Brain microvascular endothelial cell (primary cell): ENCODE data around the gene YPEL1.

Experiments used
- DNase-seq: peaks from one replicate; pipeline ENCODE4 v3.0.0-alpha.2; 2020
- H3K27ac ChIP-seq: fragments of 250-450 bp; sonication (Bioruptor Pico); 2 replicates; pipeline ENCODE4 v1.5.1; 2020; ENCODE audit warnings: mild to moderate bottlenecking, moderate library complexity
- H3K27me3 ChIP-seq: fragments of 250-450 bp; sonication (Bioruptor Pico); replicated peaks from 2 replicates; pipeline ENCODE4 v1.5.1; 2020; ENCODE audit warnings: mild to moderate bottlenecking
- H3K36me3 ChIP-seq: fragments of 250-450 bp; sonication (Bioruptor Pico); replicated peaks from 2 replicates; pipeline ENCODE4 v1.5.1; 2020; ENCODE audit warnings: mild to moderate bottlenecking
- H3K4me3 ChIP-seq: 2 replicates; pipeline ENCODE4 v1.5.1; 2011; ENCODE audit warnings: low read depth, mild to moderate bottlenecking, control low read depth, low read length, moderate library complexity
- CTCF ChIP-seq: IDR thresholded peaks from 2 replicates; pipeline ENCODE4 v1.5.1; 2011; ENCODE audit warnings: low read depth, mild to moderate bottlenecking, moderate library complexity, low read length, control low read depth, inconsistent platforms; ENCODE audit errors: missing control alignments
- in situ Hi-C: cut with HindIII; loops from 2 replicates; pipeline ENCODE4 v1.10.0; 2017; ENCODE audit warnings: low sequenced_read_pairs, low pct_ligation_motif_present

Gene YPEL1

GRCh38 chr22:21710156-21710555 is 25.4 kb downstream of the YPEL1 start:
- DNase-seq = no peak
- in situ Hi-C loops = loop anchor here (25.0 kb wide), 1 partner anchor 227 kb away; no protein-coding TSS in a partner anchor

GRCh38 chr22:21709688-21710087 is 25.9 kb downstream of the YPEL1 start:
- Histone ChIP-seq H3K4me3 (no peak overlapping the region), H3K36me3 (no peaks in the 10 kb centered on the region), H3K27ac (no peak overlapping the region), H3K27me3 (peaks cover 3% of the 10 kb centered on the region)
- in situ Hi-C loops = loop anchor here (25.0 kb wide), 1 partner anchor 228 kb away; no protein-coding TSS in a partner anchor
- DNase-seq = no peak
- TF ChIP-seq CTCF = no peak

More at GRCh38 chr22:21710156-21710555, 25.4 kb downstream of the YPEL1 start:
- no peak overlapping the region for H3K27ac ChIP-seq
- H3K36me3 ChIP-seq = no peaks in the 10 kb centered on the region
- no peak overlapping the region for H3K4me3 ChIP-seq
- no peak for TF ChIP-seq CTCF
- peaks cover 3% of the 10 kb centered on the region for H3K27me3 ChIP-seq

GRCh38 chr22:21708960-21709359 is 26.6 kb downstream of the YPEL1 start:
- Histone ChIP-seq H3K36me3 (no peaks in the 10 kb centered on the region), H3K4me3 (no peak overlapping the region), H3K27ac (no peak overlapping the region), H3K27me3 (peaks cover 3% of the 10 kb centered on the region)
- TF ChIP-seq CTCF = no peak
- in situ Hi-C loops = loop anchor here (25.0 kb wide), 1 partner anchor 228 kb away; no protein-coding TSS in a partner anchor
- no peak for DNase-seq

GRCh38 chr22:21707677-21708076 is 27.9 kb downstream of the YPEL1 start:
- Histone ChIP-seq H3K36me3 (no peaks in the 10 kb centered on the region), H3K4me3 (no peak overlapping the region), H3K27me3 (peaks cover 3% of the 10 kb centered on the region), H3K27ac (peak overlapping the region; percentile 12)
- no peak for DNase-seq
- TF ChIP-seq CTCF = no peak
- in situ Hi-C loops = loop anchor here (25.0 kb wide), 1 partner anchor 230 kb away; no protein-coding TSS in a partner anchor

GRCh38 chr22:21703684-21704316 is 31.8 kb downstream of the YPEL1 start:
- no peak overlapping the region for H3K27ac ChIP-seq
- peaks cover 3% of the 10 kb centered on the region for H3K27me3 ChIP-seq
- in situ Hi-C loops = loop anchor here (25.0 kb wide), 1 partner anchor 234 kb away; no protein-coding TSS in a partner anchor
- H3K4me3 ChIP-seq = no peak overlapping the region
- no peak for TF ChIP-seq CTCF
- peaks cover 4% of the 10 kb centered on the region for H3K36me3 ChIP-seq
- no peak for DNase-seq
